Measurements from ENCODE around the gene PADI2.

DNA sequence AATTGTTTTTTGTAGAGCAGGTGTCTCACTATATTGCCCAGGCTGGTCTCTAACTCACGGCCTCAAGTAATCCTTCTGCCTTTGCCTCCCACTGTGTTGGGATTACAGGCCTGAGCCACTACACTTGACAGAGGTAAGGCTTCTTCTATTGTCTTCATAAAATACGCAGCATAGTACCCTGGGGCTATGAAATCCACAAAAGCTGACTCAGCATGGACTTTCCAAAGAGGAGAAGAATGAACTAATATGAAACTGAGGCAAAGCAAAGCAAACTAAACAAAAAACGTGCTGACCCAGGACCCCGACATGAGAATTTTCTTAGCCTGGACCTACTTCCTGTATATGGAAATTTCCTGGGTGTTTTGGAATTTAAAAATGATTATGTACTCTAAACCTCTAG is 89.0 kb downstream of the PADI2 start:
- TF ChIP-seq, protein P1, sequence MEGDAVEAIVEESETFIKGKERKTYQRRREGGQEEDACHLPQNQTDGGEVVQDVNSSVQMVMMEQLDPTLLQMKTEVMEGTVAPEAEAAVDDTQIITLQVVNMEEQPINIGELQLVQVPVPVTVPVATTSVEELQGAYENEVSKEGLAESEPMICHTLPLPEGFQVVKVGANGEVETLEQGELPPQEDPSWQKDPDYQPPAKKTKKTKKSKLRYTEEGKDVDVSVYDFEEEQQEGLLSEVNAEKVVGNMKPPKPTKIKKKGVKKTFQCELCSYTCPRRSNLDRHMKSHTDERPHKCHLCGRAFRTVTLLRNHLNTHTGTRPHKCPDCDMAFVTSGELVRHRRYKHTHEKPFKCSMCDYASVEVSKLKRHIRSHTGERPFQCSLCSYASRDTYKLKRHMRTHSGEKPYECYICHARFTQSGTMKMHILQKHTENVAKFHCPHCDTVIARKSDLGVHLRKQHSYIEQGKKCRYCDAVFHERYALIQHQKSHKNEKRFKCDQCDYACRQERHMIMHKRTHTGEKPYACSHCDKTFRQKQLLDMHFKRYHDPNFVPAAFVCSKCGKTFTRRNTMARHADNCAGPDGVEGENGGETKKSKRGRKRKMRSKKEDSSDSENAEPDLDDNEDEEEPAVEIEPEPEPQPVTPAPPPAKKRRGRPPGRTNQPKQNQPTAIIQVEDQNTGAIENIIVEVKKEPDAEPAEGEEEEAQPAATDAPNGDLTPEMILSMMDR (IDR thresholded peaks at IDR 0.05; ENCODE audit: low read length) = no peak
- TF ChIP-seq EZH2 (IDR thresholded peaks at IDR 0.05; ENCODE audit: borderline replicate concordance, low read length) = no peak
